OCI-M2 (cell line): ENCODE data around the gene TMEM51.
"Not testable (repeated sequence)": the region's sequence is repeated elsewhere in the genome, so short reads cannot be mapped to it uniquely, and the experiment has no call there.

Experiments
- DNase-seq: peaks from one replicate; lab custom pipeline; 2025; ENCODE audit not compliant: unreplicated experiment; lab: John Stamatoyannopoulos, UW

TMEM51 gene

GRCh38 chr1:15125101-15125745, 28.3 kb upstream of the TMEM51 start:
- DNase-seq = no peak

GRCh38 chr1:15128077-15128476, 25.5 kb upstream of the TMEM51 start:
- no peak for DNase-seq

- DNase-seq = peak; percentile 76
Measured at GRCh38 chr1:15128520-15129313, 24.8 kb upstream of the TMEM51 start.

GRCh38 chr1:15129944-15130343, 23.6 kb upstream of the TMEM51 start:
- DNase-seq = no peak

GRCh38 chr1:15130607-15131006, 22.9 kb upstream of the TMEM51 start:
- no peak for DNase-seq

- no peak for DNase-seq
Measured at GRCh38 chr1:15132965-15133364, 20.6 kb upstream of the TMEM51 start.

- no peak for DNase-seq
Measured at GRCh38 chr1:15134285-15134684, 19.3 kb upstream of the TMEM51 start.

- not testable (repeated sequence) for DNase-seq
Measured at GRCh38 chr1:15135604-15136003, 17.9 kb upstream of the TMEM51 start.

- DNase-seq = no peak
Measured at GRCh38 chr1:15137809-15138208, 15.7 kb upstream of the TMEM51 start.

- no peak for DNase-seq
Measured at GRCh38 chr1:15139654-15140350, 13.7 kb upstream of the TMEM51 start.

- DNase-seq = no peak
Measured at GRCh38 chr1:15141935-15142539, 11.5 kb upstream of the TMEM51 start.

- DNase-seq = no peak
Measured at GRCh38 chr1:15145327-15145726, 8.2 kb upstream of the TMEM51 start.

GRCh38 chr1:15146142-15146680, 7.3 kb upstream of the TMEM51 start:
- DNase-seq = no peak

- DNase-seq = no peak
Measured at GRCh38 chr1:15146971-15147376, 6.6 kb upstream of the TMEM51 start.

GRCh38 chr1:15148004-15148403, 5.5 kb upstream of the TMEM51 start:
- DNase-seq = no peak

- no peak for DNase-seq
Measured at GRCh38 chr1:15148475-15148874, 5.1 kb upstream of the TMEM51 start.

GRCh38 chr1:15148941-15149340, 4.6 kb upstream of the TMEM51 start:
- DNase-seq = no peak

GRCh38 chr1:15150376-15150775, 3.2 kb upstream of the TMEM51 start:
- DNase-seq = no peak

GRCh38 chr1:15151377-15151806, 2.2 kb upstream of the TMEM51 start:
- DNase-seq = no peak

GRCh38 chr1:15151871-15152270, 1.7 kb upstream of the TMEM51 start:
- no peak for DNase-seq
